GM20000 (cell line): ENCODE results near the gene FYCO1.

ENCODE experiments used
- DNase-seq: peaks from one replicate; pipeline ENCODE4 v3.0.0; 2012; ENCODE audit warnings: low spot score
- TF ChIP-seq, protein P1 (sequence below): IDR thresholded peaks from 2 replicates; pipeline ENCODE4 v1.5.1; 2012; ENCODE audit warnings: mild to moderate bottlenecking, control low read depth; ENCODE audit errors: extremely low read depth, missing control alignments

FYCO1 gene

DNA sequence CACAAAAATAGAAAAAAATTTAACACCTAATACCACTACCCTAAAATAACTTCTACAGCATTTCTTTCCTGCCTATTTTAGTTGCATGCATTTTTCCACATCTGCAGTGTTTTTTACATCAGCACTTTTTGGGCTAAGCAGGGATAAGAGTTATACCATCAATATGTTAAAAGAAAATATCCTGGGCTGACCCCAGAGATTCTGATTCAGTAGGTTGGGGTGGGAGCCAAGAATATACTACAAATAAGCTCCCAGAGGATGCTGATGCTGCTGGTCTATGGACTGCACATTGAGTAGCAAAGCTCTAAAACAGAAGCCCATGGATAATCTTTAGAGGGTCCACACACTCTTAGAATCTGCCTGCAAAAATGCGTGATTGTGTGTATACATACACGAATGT, 14.8 kb downstream of the FYCO1 start:
- DNase-seq, result no peak
- TF ChIP-seq, protein P1, sequence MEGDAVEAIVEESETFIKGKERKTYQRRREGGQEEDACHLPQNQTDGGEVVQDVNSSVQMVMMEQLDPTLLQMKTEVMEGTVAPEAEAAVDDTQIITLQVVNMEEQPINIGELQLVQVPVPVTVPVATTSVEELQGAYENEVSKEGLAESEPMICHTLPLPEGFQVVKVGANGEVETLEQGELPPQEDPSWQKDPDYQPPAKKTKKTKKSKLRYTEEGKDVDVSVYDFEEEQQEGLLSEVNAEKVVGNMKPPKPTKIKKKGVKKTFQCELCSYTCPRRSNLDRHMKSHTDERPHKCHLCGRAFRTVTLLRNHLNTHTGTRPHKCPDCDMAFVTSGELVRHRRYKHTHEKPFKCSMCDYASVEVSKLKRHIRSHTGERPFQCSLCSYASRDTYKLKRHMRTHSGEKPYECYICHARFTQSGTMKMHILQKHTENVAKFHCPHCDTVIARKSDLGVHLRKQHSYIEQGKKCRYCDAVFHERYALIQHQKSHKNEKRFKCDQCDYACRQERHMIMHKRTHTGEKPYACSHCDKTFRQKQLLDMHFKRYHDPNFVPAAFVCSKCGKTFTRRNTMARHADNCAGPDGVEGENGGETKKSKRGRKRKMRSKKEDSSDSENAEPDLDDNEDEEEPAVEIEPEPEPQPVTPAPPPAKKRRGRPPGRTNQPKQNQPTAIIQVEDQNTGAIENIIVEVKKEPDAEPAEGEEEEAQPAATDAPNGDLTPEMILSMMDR, result no peak

DNA sequence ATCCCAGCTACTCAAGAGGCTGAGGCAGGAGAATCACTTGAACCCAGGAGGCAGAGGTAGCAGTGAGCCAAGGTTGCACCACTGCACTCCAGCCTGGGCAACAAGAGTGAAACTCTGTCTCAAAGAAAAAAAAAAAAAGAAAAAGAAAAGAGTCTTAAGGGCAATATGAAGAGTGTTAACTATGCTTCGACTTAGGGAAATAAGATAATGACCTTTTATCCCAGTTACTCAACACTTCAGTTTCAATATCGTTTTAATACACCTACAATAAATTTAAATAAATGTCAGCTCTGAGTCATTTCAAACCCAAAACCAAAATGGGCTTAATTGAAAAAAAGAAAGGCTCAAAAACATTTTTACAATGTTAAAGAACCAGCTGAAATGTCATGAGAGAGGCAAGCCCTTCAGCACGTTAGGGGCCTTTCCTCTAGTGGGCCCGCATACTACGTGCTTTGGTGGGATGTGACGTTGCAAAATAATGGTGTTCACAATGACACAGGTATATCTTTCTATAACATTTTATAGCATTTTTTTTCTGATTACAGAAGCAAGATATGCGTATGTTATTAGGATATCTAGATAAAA, 15.3 kb downstream of the FYCO1 start:
- TF ChIP-seq, protein P1, result no peak
- DNase-seq, result no peak

DNA sequence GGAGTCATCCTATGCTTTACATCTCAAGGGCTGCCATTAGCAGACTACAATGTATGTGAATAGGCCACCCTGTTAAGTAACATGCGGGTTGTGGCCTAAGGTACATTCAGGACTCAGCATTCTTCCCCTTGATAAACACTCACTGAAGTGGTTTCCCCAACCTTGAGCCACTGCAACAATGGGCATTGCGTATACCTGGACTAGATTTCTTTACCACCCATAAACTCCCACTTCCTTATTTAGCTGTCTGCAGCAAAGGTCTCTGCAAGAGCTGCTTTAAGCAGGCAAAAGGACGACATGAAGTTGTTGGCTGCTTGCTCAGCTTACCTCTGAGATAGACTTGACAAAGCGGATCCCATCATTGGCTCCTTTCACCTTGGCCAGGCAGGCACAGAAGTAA, 16.2 kb downstream of the FYCO1 start:
- TF ChIP-seq, protein P1, result no peak
- DNase-seq, result no peak

DNA sequence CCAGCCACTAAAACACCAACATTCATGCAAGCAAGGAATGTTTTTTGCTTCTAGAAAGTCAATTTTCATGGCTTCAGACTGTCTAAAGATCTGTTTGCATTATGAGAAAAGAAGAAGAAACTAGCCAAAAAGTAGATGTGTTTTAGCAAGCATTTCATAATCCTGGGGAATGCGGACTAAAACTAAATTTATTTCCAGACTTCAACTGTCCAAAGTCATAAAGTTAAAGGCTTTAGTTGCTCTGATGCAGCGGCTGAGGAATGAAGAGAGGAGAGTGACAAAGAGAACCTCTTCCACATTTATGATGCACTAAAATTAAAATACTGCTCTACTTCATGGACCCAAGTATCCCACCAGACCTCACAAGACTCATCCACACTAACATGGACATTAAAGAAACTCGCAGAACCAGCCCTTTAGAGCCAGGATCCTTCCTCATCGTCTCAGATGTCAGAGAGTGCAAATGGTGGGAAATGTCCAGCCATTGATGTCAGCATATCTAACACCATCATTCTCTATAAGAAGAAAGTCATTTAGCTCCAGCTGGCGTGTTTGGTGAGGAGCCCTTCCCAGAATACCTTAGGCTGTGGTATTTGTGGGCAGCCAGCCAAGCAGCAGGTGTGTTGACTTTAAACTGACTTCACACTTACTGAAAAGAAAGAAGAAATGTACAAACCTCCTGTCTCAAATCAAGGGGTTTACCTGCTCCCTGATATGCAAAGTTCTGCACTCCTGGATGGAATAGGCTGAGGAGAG, 17.4 kb downstream of the FYCO1 start:
- no peak for DNase-seq
- TF ChIP-seq, protein P1, result no peak

DNA sequence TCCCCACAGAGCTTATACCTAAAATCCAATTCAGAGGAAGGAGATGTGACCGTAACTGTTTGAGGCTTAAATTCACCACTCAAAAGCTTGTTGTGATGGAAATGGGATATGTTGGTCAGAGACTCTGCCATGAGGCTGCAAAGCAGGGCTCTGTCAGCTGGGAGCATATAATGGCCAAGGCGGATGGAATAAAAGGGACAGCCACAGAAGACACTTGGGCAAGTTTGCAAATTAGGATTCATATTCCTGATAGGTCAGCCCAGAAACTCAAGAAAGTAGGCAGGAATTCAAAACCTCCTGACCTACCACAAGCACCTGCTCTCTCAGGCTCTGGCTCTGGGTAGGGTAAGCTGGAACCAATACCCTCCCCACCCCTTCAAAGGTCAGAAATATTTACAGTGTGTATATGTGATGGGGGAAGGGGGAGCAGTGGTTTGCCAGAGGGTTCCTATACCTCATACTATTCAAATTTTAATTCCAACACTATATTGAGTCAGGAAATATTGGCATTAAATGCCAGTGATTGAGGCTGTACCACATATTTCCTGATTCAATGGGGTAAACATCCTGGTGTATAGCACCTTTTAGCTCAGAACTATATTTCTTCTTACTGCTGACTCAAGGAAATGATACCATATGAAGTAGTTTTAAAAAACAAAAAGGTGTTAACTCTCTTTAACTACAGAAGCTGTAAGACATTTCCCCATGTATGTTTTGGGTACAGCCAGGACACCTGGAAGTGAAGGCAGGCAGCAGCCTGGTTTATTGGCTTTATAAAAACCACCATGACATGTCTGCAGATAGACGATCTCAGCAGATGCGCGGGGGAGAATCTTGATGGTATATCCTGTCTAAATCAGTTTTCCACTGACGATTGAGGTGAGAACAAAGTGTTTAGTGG, 19.2 kb downstream of the FYCO1 start:
- TF ChIP-seq, protein P1, result no peak
- no peak for DNase-seq

DNA sequence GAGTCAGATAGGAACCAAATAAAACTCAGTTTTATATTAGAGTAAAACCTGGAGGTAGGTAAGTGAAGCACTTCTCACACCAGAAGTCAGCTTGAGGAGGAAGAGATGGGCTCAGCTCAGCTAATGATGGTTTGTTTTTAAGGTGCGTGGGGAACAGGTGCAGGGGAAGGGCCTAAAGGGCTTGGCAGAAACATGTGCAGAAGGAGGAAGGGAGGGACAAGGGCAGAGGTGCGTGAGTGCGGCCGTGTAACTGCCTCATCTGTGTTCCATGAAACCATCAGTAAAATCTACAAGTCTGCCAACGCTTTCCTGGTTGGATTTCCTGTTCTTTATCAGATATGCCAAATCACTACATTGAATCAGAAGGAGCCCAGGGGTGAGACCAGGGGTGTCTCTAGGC, 19.9 kb downstream of the FYCO1 start:
- no peak for DNase-seq
- TF ChIP-seq, protein P1, result no peak

DNA sequence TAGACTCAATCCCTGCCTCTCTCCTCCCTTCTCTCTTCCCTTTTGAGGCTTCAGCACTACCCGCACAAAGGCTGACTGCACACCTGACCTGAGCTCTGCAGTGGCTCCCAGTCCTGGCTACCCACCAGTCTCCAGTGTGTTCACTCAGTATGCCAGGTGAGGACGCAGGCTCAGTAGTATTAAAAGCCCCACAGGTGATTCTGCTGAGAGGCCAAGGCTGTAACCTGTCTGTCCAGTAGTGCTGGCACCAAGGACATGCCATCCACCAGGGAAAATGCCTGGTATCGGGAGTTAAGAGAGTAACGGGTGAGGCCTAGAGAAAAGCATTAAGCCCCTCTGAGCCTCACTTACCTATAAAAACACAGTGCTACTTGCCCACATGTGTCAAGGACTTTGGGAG, 20.9 kb downstream of the FYCO1 start:
- DNase-seq, result no peak
- TF ChIP-seq, protein P1, result no peak
